Cardiac septum (tissue), 1 donor: ENCODE results near the gene S100P. TPM values are rescaled to one million over a fixed set of nuclear protein-coding genes. Genes with fewer than 3 reads are reported as not detected.
"Not testable (repeated sequence)": the region's sequence is repeated elsewhere in the genome, so short reads cannot be mapped to it uniquely, and the experiment has no call there.

Source experiments
- DNase-seq: peaks from one replicate; pipeline ENCODE4 v3.0.0-alpha.2; 2020; ENCODE audit warnings: low spot score
- intact Hi-C: fragments of 100-400 bp; cut with DNase I; formaldehyde crosslinking; loops from one replicate; pipeline ENCODE4 v1.14.0; 2022
- long read RNA-seq: library from polyadenylated mRNA; unstranded; transcript quantifications from one replicate; pipeline ENCODE4 v2.0.0, GENCODE V29; 2021
- total RNA-seq: library from RNA; stranded (reverse); fragmentation: NEBNext Ultra II Directional; extraction: Animal tissue kit (Norgen Biotek cat#: 25700); gene quantifications from one replicate; pipeline ENCODE4 v1.2.1, GENCODE V29; 2021
- donor health status: DM: no; HTN: no; CAD: no.

The S100P gene
- 2.8 TPM for total RNA-seq
- long read RNA-seq, result 0 reads

DNA sequence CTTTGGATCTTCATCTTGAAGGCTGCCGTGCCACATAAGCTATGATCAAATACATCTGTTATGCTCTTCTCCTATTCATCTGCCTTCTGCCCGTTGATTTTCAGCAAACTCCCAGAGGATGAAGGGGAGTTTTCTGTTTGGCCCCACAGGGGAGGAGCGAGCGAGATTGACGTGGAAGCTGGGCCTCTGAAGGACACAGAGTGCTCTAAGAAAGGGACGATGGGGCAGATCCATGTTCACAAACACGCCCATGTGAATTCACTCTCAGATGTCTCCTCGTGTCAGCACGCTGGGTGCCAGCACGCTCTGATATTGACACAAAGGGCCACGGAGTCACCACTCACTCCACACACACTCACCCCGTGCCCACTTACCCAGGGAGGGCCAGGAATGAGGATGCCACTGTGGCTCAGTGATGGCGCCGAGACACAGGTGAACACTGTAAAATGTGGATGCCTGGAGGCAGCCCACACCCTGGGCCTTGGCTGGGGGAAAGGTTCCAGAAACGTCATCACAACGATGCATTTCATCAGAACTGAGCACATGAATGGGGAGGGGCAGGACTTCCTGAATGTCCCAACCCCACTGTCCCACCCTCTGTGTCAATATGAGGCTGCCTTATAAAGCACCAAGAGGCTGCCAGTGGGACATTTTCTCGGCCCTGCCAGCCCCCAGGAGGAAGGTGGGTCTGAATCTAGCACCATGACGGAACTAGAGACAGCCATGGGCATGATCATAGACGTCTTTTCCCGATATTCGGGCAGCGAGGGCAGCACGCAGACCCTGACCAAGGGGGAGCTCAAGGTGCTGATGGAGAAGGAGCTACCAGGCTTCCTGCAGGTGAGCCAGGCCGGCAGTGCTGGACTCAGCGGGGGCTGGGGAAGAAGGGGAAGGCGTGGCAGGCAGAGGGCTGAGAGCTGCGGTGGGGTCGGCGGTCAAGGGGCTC is at the start of gene S100P:
Gene S100P, plus strand, starts transcription at position 648 of the 946 bp plus-strand sequence. Its CDS starts 55 bp downstream, at position 703.
- peak; percentile 79 for DNase-seq
- intact Hi-C loops, result no loop called here

DNA sequence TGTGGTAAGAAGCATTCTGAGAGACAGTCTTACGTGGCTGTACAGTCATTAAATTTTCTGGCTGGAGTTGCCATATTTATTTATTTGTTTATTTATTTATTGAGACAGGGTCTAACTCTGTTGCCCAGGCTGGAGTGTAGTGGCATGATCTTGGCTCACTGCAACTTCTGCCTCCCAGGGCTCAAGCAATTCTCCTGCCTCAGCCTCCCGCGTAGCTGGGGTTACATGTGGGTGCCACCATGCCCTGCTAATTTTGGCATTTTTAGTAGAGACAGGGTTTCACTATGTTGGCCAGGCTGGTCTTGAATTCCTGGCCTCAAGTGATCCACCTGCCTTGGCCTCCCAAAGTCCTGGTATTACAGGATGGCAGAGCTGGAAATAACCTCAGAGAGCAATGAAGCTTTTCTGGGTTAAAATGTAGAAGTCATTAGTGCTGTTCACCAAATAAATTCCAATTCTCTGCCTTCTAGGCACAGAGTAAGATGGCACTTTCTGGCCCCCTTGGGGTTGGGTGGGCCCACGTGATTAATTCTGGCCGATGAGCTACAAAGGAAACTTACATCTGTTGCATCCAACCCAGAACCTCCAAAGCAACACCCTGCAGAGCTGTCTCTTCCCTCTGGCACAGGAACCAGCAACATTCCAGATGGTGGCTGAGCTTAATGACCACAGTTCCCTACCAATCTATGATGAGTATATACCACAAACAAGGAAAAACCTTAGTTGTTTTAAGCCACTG is 48.7 kb upstream of the S100P start:
- intact Hi-C loops, result no loop called here
- peak; percentile 7 for DNase-seq

DNA sequence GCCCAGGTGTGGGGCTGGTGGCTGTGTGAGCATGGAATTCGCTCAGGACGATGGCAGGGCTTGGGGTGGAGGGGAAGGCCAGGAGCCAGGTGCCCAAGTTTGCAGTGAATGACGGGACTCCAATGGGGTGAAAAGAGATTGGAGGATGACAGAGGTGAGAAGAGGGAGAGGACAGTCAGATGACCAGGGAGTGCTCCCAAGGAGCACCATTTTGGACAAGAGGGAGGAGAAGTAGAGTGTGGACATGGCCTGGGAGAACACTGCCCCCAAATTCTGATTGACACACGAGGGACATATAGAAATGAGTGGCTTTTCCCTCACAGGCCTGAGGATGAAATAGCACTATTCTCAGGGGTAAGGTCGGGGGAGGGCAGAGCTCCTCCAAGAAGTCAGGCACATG is 46.5 kb upstream of the S100P start:
- intact Hi-C loops, result no loop called here
- no peak for DNase-seq

DNA sequence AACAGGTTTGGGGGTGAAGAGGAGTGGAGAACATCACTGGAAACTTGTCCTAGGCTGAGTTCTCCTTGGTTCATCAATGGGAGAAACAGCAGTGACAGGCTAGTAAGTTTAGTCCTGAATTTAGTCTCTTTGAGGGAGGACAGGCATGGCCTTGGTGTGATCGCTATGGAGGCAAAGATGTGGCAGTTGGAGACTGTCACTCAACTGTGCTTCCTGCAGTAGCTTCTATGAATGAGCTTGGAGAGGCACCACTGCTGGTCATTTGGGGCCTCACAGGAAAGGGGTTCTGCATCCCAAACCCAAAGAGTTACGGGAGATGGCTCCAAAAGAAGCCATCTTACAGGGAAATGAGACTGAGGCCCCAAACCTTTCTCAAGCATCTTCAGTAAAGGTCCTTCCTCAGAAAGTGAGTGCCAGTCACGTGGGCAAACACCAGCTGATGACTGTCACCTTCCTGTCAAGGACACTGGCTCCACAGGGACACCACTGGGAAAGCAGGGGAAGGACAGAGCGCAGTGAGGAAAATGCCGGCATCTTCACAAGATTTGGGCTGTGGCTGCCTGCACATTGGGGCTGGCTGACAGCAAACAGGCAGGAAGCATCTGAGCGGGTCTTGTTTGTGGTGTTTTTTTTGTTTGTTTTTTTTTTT is 46.0 kb upstream of the S100P start:
- no peak for DNase-seq
- intact Hi-C loops, result no loop called here

DNA sequence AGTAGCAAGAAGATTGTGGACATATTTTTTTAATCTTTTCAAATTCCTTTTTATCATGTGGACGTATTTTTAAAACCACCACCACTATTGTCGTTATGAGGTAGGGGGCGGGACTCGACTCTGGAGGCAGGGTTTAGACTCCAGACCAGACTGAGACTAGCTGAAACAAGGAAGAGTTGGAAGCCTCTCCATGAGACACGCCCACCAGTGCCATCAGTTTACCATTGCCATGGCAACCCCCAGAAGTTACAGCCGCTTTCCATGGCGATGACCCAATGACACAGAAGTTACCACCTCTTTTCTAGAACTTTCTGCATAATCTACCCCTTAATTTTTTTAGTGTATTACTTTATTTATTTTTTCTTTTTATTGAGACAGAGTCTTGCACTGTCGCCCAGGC is 44.5 kb upstream of the S100P start:
- intact Hi-C loops, result no loop called here

DNA sequence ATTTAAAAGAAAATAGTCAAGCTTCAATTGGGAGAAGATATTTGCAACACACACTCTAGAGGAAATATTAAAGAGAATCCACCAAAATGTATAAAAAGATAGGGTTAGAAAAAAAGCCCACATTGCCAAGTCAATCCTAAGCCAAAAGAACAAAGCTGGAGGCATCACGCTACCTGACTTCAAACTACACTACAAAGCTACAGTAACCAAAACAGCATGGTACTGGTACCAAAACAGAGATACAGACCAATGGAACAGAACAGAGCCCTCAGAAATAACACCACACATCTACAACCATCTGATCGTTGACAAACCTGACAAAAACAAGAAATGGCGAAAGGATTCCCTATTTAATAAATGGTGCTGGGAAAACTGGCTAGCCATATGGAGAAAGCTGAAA is 39.5 kb upstream of the S100P start:
- intact Hi-C loops, DNase-seq: not testable (repeated sequence)

More for the DNA sequence above, 44.5 kb upstream of the S100P start:
- no peak for DNase-seq

DNA sequence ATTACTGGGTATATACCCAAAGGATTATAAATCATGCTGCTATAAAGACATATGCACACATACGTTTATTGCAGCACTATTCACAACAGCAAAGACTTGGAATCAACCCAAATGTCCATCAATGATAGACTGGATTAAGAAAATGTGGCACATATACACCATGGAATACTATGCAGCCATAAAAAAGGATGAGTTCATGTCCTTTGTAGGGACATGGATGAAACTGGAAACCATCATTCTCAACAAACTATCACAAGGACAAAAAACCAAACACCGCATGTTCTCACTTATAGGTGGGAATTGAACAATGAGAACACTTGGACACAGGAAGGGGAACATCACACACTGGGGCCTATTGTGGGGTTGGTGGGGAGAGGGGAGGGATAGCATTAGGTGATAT is 38.4 kb upstream of the S100P start:
- DNase-seq, intact Hi-C loops: not testable (repeated sequence)

DNA sequence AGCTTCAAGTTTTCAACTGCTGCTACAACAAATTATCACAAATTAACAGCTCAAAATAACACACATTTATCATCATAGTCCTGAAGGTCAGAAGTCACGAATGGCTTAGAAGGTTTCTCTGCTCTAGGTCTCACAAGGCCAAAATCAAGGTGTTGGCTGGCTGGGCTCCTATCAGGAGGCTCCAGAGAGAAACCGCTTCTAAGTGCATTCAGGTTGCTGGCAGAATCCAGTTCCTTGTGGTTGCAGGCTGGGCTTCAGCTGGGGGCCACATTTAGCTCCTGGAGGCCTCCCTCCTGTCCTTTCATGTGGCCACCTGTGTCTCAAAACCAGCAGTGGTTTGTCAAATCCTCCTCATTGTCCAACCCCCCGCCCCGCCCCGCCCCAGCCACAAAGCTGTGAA is 37.8 kb upstream of the S100P start:
- intact Hi-C loops, result no loop called here

DNA sequence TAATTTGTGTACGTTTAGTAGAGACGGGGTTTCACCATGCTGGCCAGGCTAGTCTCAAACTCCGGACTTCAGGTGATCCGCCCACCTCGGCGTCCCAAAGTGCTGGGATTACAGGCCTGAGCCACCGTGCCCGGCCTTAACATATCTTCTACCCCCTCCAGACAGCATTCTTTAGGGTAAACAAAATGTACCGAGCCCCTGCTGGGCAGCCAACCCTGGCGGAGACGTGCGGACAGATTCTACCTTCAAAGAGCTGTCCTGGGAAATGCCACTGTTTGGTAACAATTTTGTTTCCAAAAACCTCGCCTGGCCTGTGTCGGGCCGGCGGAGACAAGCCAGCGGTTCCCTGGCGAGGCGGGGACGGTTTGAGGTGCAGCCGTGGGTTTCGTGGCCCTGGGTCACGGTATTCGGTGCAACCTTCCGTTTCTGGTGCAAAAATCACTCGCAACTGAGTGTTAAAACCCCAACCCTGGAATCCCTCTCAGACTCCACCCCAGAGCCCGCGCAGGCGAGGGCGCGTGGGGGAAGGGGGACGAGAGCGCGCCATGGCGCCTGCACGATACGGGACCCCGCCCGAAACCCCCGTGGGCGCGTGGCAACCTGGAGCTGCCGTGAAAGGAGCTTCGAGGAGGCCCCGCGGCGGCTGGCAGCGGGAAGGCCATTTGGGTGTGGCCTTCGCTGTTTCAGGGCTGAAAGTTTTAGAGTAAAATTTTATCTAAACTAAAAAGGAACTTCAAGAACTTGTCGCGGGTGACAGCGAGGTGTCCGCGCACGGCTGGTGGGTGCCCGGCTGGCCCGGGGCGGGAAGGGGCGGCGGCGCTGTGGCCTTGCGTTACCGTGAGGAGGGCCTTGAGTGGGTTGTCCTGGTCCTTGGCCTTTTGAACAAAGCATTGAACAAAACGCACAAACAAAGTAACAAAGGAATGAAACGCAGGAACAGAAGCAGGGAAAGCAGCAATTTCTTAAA is 36.2 kb upstream of the S100P start:
- intact Hi-C loops, result no loop called here
- DNase-seq, result peak; percentile 46

More for the DNA sequence above, 37.8 kb upstream of the S100P start:
- no peak for DNase-seq

DNA sequence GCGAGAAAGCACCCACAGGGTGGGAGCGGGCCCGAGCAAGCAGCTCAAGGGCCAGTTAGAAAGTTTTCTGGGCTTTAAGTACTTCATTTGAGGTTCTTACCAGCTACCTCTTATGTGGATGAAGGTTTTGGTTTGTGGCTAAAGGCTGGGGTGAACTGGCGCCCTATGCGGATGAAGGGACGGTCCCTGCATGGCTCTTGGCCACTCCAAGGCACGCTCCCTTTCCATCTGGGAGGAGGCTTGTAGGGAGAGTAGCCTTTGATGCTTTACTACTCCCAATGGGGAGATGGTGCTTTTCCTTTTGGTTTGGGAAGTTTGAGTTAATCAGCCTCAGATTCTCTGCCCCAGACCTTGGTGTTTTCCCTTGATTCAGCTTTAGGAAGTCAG is 35.5 kb upstream of the S100P start:
- intact Hi-C loops, result no loop called here
- DNase-seq, result no peak

DNA sequence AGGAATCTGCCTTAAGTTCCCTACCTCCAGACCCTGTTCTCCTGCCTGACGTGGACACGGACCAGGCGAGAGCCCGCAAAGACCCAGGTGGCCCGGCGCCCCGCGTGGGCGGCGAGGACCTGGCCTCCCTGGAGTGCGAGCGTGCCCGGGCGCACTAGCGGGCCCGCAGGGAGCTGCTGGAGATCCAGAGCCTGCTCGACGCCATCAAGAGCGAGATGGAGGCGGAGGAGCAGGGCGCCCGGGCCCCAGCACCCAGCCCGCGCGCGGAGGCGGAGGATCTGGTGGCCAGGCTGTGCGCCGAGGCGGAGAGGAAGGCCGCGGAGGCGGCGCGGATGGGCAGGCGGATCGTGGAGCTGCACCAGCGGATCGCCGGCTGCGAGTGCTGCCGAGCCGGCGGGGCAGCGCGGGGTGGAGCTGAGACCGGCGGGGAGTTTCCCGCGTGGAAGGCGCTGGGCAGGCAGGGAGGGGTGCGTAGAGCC is 35.0 kb upstream of the S100P start:
- no peak for DNase-seq

DNA sequence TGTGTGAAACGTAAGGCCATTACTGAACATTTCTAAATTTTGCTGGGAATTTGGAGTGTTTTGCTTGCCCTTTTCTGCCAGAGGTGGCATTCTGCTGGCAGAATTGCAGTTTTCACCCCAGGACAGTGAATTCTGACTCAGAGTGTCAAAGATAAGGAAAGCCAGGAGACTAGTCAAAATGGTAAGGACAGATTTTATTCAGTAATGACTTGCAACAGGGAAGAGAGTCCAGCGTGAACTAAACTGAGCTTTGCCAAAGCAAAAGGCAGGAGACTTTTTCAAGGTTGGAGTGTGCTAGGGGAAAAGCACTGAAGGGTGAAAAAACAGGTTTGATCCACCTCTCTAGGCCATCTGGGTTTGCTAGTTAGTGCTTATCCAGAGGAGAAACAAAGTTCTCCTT is 33.8 kb upstream of the S100P start:
- intact Hi-C loops, result no loop called here
- DNase-seq, result no peak

More for the DNA sequence above, 35.0 kb upstream of the S100P start:
- intact Hi-C loops, result no loop called here

DNA sequence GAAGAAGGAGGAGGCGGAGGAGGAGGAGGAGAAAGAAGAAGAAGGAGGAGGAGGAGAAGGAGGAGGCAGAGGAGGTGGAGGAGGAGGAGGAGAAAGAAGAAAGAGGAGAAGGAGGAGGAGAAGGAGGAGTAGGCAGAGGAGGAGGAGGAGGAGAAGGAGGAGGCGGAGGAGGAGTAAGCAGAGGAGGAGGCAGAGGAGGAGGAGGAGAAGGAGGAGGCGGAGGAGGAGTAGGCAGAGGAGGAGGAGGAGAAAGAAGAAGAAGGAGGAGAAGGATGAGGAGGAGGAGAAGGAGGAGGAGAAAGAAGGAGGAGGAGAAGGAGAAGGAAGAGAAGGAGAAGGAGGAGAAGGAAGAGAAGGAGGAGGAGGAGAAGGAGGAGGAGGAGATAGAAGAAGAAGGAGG is 33.2 kb upstream of the S100P start:
- intact Hi-C loops, result no loop called here
- no peak for DNase-seq

DNA sequence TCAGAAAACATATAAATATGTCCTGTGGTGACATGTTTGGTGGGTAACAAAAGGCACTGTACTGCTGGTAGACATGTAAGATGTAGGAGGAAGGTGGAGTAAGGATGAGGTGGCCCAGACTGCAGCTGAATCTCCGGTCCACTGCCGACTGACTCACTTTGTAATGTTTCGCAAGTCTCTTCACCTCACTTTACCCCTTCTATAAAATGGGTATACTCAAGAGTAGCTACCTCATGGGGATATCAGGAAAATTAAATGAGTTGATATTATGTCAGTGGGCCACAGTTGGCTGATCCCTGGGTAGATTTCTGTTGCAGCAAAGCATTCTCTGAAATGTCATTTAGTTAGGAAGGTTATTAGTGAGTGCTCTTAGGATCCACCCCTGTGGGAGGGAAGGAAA is 31.1 kb upstream of the S100P start:
- intact Hi-C loops, result no loop called here
- DNase-seq, result no peak

DNA sequence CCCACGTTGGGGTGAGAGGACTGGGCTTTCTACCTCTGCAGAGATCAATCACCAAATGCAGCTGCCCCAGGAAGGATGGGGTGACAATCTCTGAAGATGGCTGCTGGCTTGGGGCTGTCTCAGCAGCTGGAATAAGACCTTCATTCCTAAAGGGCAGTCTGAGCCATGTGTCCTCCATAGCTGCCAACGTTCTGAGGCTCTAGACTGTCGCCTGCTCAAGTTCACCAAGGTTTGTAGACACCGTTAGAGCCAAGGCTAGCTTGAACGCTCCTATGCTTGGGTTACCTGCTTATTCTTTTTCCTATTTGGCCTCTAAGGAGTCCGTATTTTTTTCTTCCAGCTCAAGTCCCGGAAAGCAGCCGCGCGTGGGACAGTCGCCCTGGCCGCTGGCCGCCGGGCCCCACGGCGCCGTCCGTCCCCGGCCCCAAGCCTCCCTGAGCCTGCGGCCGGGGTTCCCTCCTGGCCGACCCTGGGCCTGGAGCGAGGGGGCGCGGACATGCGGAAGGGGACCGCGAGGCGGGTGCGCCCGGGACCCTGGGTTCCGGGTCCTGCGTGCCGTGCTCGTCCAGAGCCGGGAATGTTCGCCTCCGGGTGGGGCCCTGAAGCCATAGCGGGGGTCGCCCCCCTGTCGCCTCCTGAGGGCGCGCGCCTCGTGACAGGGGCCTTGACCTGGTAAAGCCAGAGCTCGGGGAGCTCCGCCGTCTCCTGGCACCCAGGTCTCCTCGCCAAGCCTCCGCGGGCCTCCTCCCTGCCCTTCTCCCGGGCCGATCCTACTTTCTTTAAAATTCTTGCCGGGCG is 29.9 kb upstream of the S100P start:
- DNase-seq, result peak; percentile 66
- intact Hi-C loops, result no loop called here

DNA sequence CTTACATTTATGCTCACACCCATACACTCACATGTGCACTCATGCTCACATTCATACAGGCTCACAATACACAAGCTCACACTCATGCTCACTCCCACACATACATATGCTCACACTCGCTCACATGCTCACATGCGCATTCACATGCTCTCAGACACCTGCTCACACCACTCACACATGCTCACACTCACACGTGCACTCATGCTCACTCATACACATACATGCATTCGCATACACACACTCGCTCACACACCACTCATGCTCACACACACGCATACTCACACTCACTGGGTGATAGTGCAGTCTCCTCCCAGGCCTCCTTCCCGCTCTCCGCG is 28.4 kb upstream of the S100P start:
- DNase-seq, result no peak
- intact Hi-C loops, result no loop called here

DNA sequence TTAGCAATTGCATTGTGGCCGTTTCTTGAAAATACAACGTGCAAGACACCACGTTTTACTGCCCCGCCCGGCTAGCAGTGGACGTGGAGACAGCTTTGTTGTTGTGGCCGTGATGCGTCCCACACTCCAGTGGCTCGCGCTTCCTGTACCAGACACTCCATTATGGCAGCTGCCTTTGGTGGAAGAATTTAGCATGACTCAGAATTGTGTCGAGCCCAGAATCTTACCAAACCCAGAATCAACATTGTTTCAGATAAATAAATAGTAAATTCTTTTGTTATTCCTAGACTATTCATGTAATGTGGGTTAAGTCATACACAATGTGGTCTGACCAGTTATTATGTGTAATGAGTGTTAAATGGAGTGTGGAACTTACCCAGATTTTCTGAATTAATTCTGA is 25.3 kb upstream of the S100P start:
- DNase-seq, result no peak
- intact Hi-C loops, result no loop called here

DNA sequence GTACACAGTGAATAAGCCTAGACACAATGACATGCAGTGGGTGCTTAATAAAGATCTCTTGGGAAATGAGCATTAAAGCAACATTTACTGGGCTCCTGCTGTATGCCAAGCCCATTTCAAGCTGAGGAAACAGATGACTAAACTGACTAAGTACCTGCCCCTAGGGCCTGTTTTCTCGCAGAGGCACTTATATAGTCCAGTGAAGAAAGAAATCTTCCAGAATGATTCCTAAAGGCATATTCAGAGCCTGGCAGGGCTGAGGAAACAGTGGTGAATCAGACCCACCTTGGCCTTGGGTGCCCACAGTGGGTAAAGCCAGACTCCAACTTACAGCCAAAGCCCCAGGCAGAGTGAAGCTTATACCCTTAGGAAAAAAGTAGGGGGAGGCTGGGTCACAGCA is 22.0 kb upstream of the S100P start:
- DNase-seq, result no peak

More for the DNA sequence above, 22.0 kb upstream of the S100P start:
- intact Hi-C loops, result loop anchor here (2.0 to 10.0 kb wide), 2 partner anchors 31 to 97 kb away; partner anchors contain the start of genes MAN2B2 and MRFAP1
